Liver (tissue), 3 donors: ENCODE results near the gene ATP5F1D.

Experiments
- EGR1 ChIP-seq, 2 donors: IDR thresholded peaks; 2 replicates each; pipeline ENCODE4 v1.6.1; 2016 to 2018; ENCODE audit warnings: antibody characterized with exemption in 2 of 2, low read depth in 2 of 2
- JUND ChIP-seq, 2 donors: IDR thresholded peaks; 2 replicates each; pipeline ENCODE4 v1.6.1; 2016; ENCODE audit warnings: antibody characterized with exemption in 2 of 2
- RAD21 ChIP-seq, 2 donors: IDR thresholded peaks; 2 replicates each; pipeline ENCODE4 v1.6.1; 2016; ENCODE audit warnings: antibody characterized with exemption in 2 of 2, mild to moderate bottlenecking in 2 of 2
- TAF1 ChIP-seq: conservative IDR thresholded peaks from 2 replicates; pipeline ENCODE4 v1.6.1; 2016; ENCODE audit warnings: antibody characterized with exemption, mild to moderate bottlenecking
- TF ChIP-seq, protein P1 (sequence below): IDR thresholded peaks from 2 replicates; pipeline ENCODE4 v1.6.1; 2016; ENCODE audit warnings: antibody characterized with exemption
- TF ChIP-seq, protein P2 (sequence below): fragments of 150-350 bp; IDR thresholded peaks from 2 replicates; pipeline ENCODE4 v1.5.1; 2017; ENCODE audit warnings: improper control_type of control experiment, low read depth, low read length; ENCODE audit not compliant: missing input control
- donor health status: healthy.
- donor health status: healthy.

DNA sequence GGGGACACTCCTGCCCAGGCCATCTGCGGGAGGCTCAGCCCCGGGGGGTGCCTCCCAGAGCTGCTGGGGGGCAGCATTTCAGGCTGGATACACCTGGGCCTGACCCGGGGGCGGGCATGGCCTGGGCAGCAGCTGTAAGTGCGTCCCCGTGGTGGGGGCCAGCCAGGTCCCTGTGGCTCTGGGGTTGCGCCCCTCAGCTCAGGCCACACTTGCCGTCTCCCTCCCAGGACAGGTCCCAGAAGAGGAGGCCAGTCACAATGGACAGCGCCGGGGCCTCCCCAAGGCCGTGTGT is 15.4 kb upstream of the ATP5F1D start:
- TF ChIP-seq, protein P1, sequence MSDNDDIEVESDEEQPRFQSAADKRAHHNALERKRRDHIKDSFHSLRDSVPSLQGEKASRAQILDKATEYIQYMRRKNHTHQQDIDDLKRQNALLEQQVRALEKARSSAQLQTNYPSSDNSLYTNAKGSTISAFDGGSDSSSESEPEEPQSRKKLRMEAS: no peak
- TF ChIP-seq, protein P2, sequence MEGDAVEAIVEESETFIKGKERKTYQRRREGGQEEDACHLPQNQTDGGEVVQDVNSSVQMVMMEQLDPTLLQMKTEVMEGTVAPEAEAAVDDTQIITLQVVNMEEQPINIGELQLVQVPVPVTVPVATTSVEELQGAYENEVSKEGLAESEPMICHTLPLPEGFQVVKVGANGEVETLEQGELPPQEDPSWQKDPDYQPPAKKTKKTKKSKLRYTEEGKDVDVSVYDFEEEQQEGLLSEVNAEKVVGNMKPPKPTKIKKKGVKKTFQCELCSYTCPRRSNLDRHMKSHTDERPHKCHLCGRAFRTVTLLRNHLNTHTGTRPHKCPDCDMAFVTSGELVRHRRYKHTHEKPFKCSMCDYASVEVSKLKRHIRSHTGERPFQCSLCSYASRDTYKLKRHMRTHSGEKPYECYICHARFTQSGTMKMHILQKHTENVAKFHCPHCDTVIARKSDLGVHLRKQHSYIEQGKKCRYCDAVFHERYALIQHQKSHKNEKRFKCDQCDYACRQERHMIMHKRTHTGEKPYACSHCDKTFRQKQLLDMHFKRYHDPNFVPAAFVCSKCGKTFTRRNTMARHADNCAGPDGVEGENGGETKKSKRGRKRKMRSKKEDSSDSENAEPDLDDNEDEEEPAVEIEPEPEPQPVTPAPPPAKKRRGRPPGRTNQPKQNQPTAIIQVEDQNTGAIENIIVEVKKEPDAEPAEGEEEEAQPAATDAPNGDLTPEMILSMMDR: no peak
- TF ChIP-seq TAF1: no peak
- TF ChIP-seq JUND (IDR thresholded peaks at IDR 0.05): no peak
- no peak for TF ChIP-seq RAD21 (IDR thresholded peaks at IDR 0.05)
- TF ChIP-seq EGR1 (IDR thresholded peaks at IDR 0.05; ENCODE audit: low read depth in 2 of 2): no peak
